GM23248 (cell line): ENCODE measurements around the gene PLAGL2.

Source experiments
- EZH2 ChIP-seq: fragments of 200-600 bp; sonication (generic); IDR thresholded peaks from 2 replicates; pipeline ENCODE4 v1.6.1; 2018; ENCODE audit warnings: antibody characterized with exemption, mild to moderate bottlenecking; ENCODE audit not compliant: insufficient read depth, poor library complexity, severe bottlenecking
- EZH2phosphoT487 ChIP-seq: fragments of 200-600 bp; sonication (generic); IDR thresholded peaks from 2 replicates; pipeline ENCODE4 v1.6.1; 2018; ENCODE audit warnings: antibody characterized with exemption, moderate library complexity, mild to moderate bottlenecking, low read depth; ENCODE audit not compliant: insufficient read depth

DNA sequence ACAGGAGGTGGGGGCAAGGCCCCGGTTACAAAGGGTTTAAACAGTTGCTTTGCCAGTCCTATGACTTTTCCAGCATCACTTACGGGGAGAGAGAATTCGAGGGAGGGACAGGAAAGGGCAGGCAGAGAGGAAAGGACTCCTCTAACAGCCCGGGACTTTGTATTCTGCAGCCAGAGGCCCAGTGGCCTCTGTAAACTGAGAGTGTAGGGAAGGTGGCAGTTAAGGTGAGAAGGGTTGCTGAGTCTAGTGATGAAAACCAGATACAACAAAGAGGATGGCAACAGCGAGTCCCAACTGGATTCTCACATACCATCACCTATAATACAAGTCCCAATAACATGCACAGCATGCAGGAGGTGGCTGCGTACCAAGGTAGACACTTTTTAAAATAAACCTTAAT, 13.5 kb downstream of the PLAGL2 start:
- TF ChIP-seq EZH2phosphoT487 (no peak), EZH2 (no peak)
